HCT116 (cell line): Measurements from ENCODE around the gene RCAN3. TPM values are rescaled to one million over a fixed set of nuclear protein-coding genes. Genes with fewer than 3 reads are reported as not detected.

Experiments
- ATAC-seq: fragments of 200-7000 bp; cut with Tn5 transposase; 2 replicates; pipeline ENCODE4 v1.9.1; 2020; ENCODE audit warnings: mild to moderate bottlenecking, moderate library complexity
- BruUV-seq: library from RNA; stranded (reverse); fragments of 400-500 nt; replicated peaks from 2 replicates; lab custom pipeline; 2021; lab: Mats Ljungman, UMichigan
- CTCF ChIA-PET: fragments of 300-600 bp; sonication (Branson Sonifier 250); formaldehyde crosslinking; loops from one replicate; lab custom pipeline; 2021; ENCODE audit warnings: antibody characterized with exemption; lab: Charles Lee
- POLR2A ChIA-PET: fragments of 300-600, 350-600 bp; sonication (Branson Sonifier 250); formaldehyde crosslinking; loops from one replicate; lab custom pipeline; 2021; ENCODE audit warnings: antibody characterized with exemption; lab: Charles Lee
- RAD21 ChIA-PET, 2 experiments: fragments of 300-600 bp; sonication (Branson Sonifier 250); formaldehyde crosslinking; loops; one replicate each; lab custom pipeline; 2023; ENCODE audit warnings: low total read pairs in 2 of 2; ENCODE audit not compliant: uncharacterized antibody in 2 of 2, unreplicated experiment in 2 of 2, low non-redundant PET in 1 of 2; lab: Charles Lee
- DNase-seq: peaks from one replicate; pipeline ENCODE4 v3.0.0-alpha.2; 2010; ENCODE audit warnings: low read depth, low spot score
- H2AFZ ChIP-seq: fragments of 200-600 bp; shearing (Covaris generic), sonication (generic); 2 replicates; pipeline ENCODE4 v1.6.1; 2017; ENCODE audit warnings: low read depth, mixed run types, mixed read lengths, antibody characterized with exemption, low read length; ENCODE audit not compliant: poor library complexity, severe bottlenecking
- H3K27ac ChIP-seq: 2 replicates; pipeline ENCODE4 v1.5.1; 2012; ENCODE audit warnings: low read depth, low read length
- H3K27me3 ChIP-seq: fragments of 200-600 bp; sonication (generic); 2 replicates; pipeline ENCODE4 v1.6.1; 2016; ENCODE audit warnings: mixed run types, low read length, mixed read lengths; ENCODE audit not compliant: insufficient read depth
- H3K36me3 ChIP-seq, 2 experiments: fragments of 200-500 bp in 1 of 2; fragments of 200-600 bp in 1 of 2; sonication (Bioruptor generic) in 1 of 2; sonication (generic) in 1 of 2; 2 replicates each; pipeline versions ENCODE4 v1.5.1 to v1.6.1; 2014 to 2016; ENCODE audit warnings: low read length in 2 of 2, inconsistent platforms in 1 of 2, mixed read lengths in 1 of 2, mixed run types in 1 of 2; ENCODE audit not compliant: insufficient read depth in 2 of 2, control insufficient read depth in 1 of 2
- H3K4me1 ChIP-seq, 2 experiments: fragments of 200-600 bp in 1 of 2; sonication (generic) in 1 of 2; 2 replicates each; pipeline versions ENCODE4 v1.5.1 to v1.6.1; 2012 to 2017; ENCODE audit warnings: low read length in 2 of 2, inconsistent platforms in 1 of 2, mild to moderate bottlenecking in 1 of 2, mixed read lengths in 1 of 2, mixed run types in 1 of 2, moderate library complexity in 1 of 2; ENCODE audit not compliant: insufficient read depth in 2 of 2, control insufficient read depth in 1 of 2
- H3K4me2 ChIP-seq: fragments of 200-600 bp; sonication (generic); 2 replicates; pipeline ENCODE4 v1.6.1; 2017; ENCODE audit warnings: mixed run types, low read length, mixed read lengths
- H3K4me3 ChIP-seq, 2 experiments: fragments of 200-600 bp in 1 of 2; sonication (generic) in 1 of 2; replicated peaks in 1 of 2; 2 replicates each; pipeline ENCODE4 v1.5.1; 2011 to 2016; ENCODE audit warnings: low read length in 2 of 2, control low read depth in 1 of 2, low read depth in 1 of 2, mild to moderate bottlenecking in 1 of 2, mixed read lengths in 1 of 2, mixed run types in 1 of 2
- H3K79me2 ChIP-seq: fragments of 200-600 bp; sonication (generic); 2 replicates; pipeline ENCODE4 v1.6.1; 2017; ENCODE audit warnings: mild to moderate bottlenecking, mixed run types, low read length, moderate library complexity, mixed read lengths; ENCODE audit not compliant: insufficient read depth
- H3K9ac ChIP-seq: fragments of 200-600 bp; sonication (generic); 2 replicates; pipeline ENCODE4 v1.6.1; 2016; ENCODE audit warnings: low read length, mixed read lengths
- H3K9me2 ChIP-seq: fragments of 200-600 bp; sonication (generic), shearing (Covaris generic); 2 replicates; pipeline ENCODE4 v1.6.1; 2017; ENCODE audit warnings: mixed run types, mild to moderate bottlenecking, moderate library complexity; ENCODE audit not compliant: insufficient read depth
- H3K9me3 ChIP-seq, 2 experiments: fragments of 200-500 bp in 1 of 2; fragments of 200-600 bp in 1 of 2; sonication (Bioruptor generic) in 1 of 2; sonication (generic) in 1 of 2; 2 replicates each; pipeline ENCODE4 v1.6.1; 2014 to 2017; ENCODE audit warnings: low read length in 2 of 2, mixed read lengths in 2 of 2, inconsistent platforms in 1 of 2, low read depth in 1 of 2, mild to moderate bottlenecking in 1 of 2, mixed run types in 1 of 2, moderate library complexity in 1 of 2; ENCODE audit not compliant: control insufficient read depth in 1 of 2, insufficient read depth in 1 of 2
- H4K20me1 ChIP-seq: fragments of 200-600 bp; sonication (generic), shearing (Covaris generic); 2 replicates; pipeline ENCODE4 v1.6.1; 2017; ENCODE audit warnings: mixed run types, mild to moderate bottlenecking, moderate library complexity; ENCODE audit not compliant: insufficient read depth
- CBX3 ChIP-seq: IDR thresholded peaks from 2 replicates; pipeline ENCODE4 v1.6.1; 2012; ENCODE audit warnings: low read depth
- CEBPB ChIP-seq: IDR thresholded peaks from 2 replicates; pipeline ENCODE4 v1.6.1; 2012; ENCODE audit warnings: low read depth
- ELF1 ChIP-seq: IDR thresholded peaks from 2 replicates; pipeline ENCODE4 v1.6.1; 2012; ENCODE audit warnings: low read depth, borderline replicate concordance
- FOSL1 ChIP-seq: IDR thresholded peaks from 2 replicates; pipeline ENCODE4 v1.6.1; 2012; ENCODE audit warnings: low read depth
- POLR2A ChIP-seq: IDR thresholded peaks from 2 replicates; pipeline ENCODE4 v1.7.0; 2011; ENCODE audit warnings: borderline replicate concordance; ENCODE audit not compliant: insufficient read depth, insufficient read length; ENCODE audit errors: extremely low read depth
- RAD21 ChIP-seq: IDR thresholded peaks from 2 replicates; pipeline ENCODE4 v1.6.1; 2012; ENCODE audit warnings: low read depth, mild to moderate bottlenecking
- SIN3A ChIP-seq: IDR thresholded peaks from 2 replicates; pipeline ENCODE4 v1.6.1; 2012; ENCODE audit warnings: low read depth
- SP1 ChIP-seq: IDR thresholded peaks from 2 replicates; pipeline ENCODE4 v1.6.1; 2012; ENCODE audit warnings: low read depth
- SRF ChIP-seq: IDR thresholded peaks from 2 replicates; pipeline ENCODE4 v1.6.1; 2012; ENCODE audit warnings: low read depth
- ZFX ChIP-seq: fragments of 450-650 bp; IDR thresholded peaks from 2 replicates; pipeline ENCODE4 v1.6.1; 2017
- intact Hi-C: fragments of 100-400 bp; cut with micrococcal nuclease; formaldehyde crosslinking; loops from 2 replicates; pipeline ENCODE4 v1.10.0; 2022
- total RNA-seq: library from RNA; stranded (reverse); gene quantifications from one replicate; pipeline ENCODE4 v1.2.1, GENCODE V29; 2021; ENCODE audit not compliant: unreplicated experiment
- TF ChIP-seq, protein P1 (sequence below): IDR thresholded peaks from 2 replicates; pipeline ENCODE4 v1.6.1; 2011; ENCODE audit warnings: mild to moderate bottlenecking, low read length, moderate library complexity; ENCODE audit not compliant: insufficient replicate concordance; ENCODE audit errors: extremely low read depth
- TF ChIP-seq, protein P2 (sequence below): IDR thresholded peaks from 2 replicates; pipeline ENCODE4 v1.6.1; 2012; ENCODE audit warnings: low read depth
- TF ChIP-seq, protein P3 (sequence below): IDR thresholded peaks from 2 replicates; pipeline ENCODE4 v1.6.1; 2012
- TF ChIP-seq, protein P4 (sequence below), 3 experiments: fragments of 200-600 bp in 1 of 3; sonication (generic) in 1 of 3; IDR thresholded peaks in 2 of 3; conservative IDR thresholded peaks in 1 of 3; 2 replicates each; pipeline ENCODE4 v1.5.1; 2012 to 2017; ENCODE audit warnings: low read depth in 2 of 3, low read length in 2 of 3, antibody characterized with exemption in 1 of 3, borderline replicate concordance in 1 of 3, control low read depth in 1 of 3, mild to moderate bottlenecking in 1 of 3, mixed read lengths in 1 of 3, mixed run types in 1 of 3, moderate library complexity in 1 of 3; ENCODE audit not compliant: insufficient read depth in 1 of 3

The RCAN3 gene
- total RNA-seq, 1 experiment from 2014 or later = 13.3 TPM

DNA sequence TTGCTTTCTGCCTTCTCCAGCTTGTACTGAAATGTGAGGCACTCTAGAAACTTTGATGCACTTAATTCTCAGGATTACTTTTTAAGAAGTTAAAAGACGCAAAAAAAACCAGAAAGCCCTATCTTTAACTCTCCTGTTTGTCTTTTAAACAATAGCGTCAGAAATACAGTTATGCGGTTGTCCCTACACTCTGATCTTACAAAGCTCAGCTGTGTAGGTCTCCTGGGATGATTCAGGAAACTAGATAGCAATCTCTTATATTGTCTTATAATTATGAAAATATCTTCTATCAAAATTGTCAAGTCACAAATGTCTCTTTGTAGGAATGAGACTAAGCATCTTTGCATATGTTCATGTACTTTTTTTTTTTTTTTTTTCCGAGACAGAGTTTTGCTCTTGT lies 26.9 kb upstream of the RCAN3 start:
- Histone ChIP-seq H3K9me2 (no peaks in the 10 kb centered on the region), H2AFZ (no peak overlapping the region)
- TF ChIP-seq, protein P1, sequence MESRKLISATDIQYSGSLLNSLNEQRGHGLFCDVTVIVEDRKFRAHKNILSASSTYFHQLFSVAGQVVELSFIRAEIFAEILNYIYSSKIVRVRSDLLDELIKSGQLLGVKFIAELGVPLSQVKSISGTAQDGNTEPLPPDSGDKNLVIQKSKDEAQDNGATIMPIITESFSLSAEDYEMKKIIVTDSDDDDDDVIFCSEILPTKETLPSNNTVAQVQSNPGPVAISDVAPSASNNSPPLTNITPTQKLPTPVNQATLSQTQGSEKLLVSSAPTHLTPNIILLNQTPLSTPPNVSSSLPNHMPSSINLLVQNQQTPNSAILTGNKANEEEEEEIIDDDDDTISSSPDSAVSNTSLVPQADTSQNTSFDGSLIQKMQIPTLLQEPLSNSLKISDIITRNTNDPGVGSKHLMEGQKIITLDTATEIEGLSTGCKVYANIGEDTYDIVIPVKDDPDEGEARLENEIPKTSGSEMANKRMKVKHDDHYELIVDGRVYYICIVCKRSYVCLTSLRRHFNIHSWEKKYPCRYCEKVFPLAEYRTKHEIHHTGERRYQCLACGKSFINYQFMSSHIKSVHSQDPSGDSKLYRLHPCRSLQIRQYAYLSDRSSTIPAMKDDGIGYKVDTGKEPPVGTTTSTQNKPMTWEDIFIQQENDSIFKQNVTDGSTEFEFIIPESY = no peak
- TF ChIP-seq, protein P2, sequence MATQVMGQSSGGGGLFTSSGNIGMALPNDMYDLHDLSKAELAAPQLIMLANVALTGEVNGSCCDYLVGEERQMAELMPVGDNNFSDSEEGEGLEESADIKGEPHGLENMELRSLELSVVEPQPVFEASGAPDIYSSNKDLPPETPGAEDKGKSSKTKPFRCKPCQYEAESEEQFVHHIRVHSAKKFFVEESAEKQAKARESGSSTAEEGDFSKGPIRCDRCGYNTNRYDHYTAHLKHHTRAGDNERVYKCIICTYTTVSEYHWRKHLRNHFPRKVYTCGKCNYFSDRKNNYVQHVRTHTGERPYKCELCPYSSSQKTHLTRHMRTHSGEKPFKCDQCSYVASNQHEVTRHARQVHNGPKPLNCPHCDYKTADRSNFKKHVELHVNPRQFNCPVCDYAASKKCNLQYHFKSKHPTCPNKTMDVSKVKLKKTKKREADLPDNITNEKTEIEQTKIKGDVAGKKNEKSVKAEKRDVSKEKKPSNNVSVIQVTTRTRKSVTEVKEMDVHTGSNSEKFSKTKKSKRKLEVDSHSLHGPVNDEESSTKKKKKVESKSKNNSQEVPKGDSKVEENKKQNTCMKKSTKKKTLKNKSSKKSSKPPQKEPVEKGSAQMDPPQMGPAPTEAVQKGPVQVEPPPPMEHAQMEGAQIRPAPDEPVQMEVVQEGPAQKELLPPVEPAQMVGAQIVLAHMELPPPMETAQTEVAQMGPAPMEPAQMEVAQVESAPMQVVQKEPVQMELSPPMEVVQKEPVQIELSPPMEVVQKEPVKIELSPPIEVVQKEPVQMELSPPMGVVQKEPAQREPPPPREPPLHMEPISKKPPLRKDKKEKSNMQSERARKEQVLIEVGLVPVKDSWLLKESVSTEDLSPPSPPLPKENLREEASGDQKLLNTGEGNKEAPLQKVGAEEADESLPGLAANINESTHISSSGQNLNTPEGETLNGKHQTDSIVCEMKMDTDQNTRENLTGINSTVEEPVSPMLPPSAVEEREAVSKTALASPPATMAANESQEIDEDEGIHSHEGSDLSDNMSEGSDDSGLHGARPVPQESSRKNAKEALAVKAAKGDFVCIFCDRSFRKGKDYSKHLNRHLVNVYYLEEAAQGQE = no peak
- TF ChIP-seq SP1 = no peak
- no peak for TF ChIP-seq ZFX
- TF ChIP-seq CBX3 = no peak
- TF ChIP-seq, protein P3, sequence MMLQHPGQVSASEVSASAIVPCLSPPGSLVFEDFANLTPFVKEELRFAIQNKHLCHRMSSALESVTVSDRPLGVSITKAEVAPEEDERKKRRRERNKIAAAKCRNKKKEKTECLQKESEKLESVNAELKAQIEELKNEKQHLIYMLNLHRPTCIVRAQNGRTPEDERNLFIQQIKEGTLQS = no peak
- TF ChIP-seq CEBPB = no peak
- TF ChIP-seq FOSL1 = no peak
- TF ChIP-seq, protein P4, sequence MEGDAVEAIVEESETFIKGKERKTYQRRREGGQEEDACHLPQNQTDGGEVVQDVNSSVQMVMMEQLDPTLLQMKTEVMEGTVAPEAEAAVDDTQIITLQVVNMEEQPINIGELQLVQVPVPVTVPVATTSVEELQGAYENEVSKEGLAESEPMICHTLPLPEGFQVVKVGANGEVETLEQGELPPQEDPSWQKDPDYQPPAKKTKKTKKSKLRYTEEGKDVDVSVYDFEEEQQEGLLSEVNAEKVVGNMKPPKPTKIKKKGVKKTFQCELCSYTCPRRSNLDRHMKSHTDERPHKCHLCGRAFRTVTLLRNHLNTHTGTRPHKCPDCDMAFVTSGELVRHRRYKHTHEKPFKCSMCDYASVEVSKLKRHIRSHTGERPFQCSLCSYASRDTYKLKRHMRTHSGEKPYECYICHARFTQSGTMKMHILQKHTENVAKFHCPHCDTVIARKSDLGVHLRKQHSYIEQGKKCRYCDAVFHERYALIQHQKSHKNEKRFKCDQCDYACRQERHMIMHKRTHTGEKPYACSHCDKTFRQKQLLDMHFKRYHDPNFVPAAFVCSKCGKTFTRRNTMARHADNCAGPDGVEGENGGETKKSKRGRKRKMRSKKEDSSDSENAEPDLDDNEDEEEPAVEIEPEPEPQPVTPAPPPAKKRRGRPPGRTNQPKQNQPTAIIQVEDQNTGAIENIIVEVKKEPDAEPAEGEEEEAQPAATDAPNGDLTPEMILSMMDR (IDR thresholded peaks at IDR 0.05 in 2 of 3, conservative IDR thresholded peaks at IDR 0.05 in 1 of 3; ENCODE audit: borderline replicate concordance in 1 of 3, insufficient read depth in 1 of 3, low read depth in 2 of 3, low read length in 2 of 3) = no peak
- TF ChIP-seq ELF1 = no peak
- TF ChIP-seq SRF = no peak
- no peak for TF ChIP-seq SIN3A
- TF ChIP-seq POLR2A = no peak
- no peak for TF ChIP-seq RAD21
- TF ChIP-seq, all 23 proteins: peak for 0
- Histone ChIP-seq H4K20me1 (no peaks in the 10 kb centered on the region), H3K36me3 (no peaks in the 10 kb centered on the region), H3K4me1 (no peaks in the 10 kb centered on the region), H3K79me2 (no peaks in the 10 kb centered on the region), H3K4me2 (no peak overlapping the region), H3K27me3 (no peaks in the 10 kb centered on the region), H3K9ac (no peak overlapping the region), H3K27ac (no peak overlapping the region), H3K9me3 (no peaks in the 10 kb centered on the region), H3K4me3 (no peak overlapping the region)
- ATAC-seq (no peak), DNase-seq (no peak)
- ChIA-PET RAD21 (no interaction called here), CTCF (no interaction called here), POLR2A (no interaction called here)
- intact Hi-C loops = no loop called here
- no TSS peak for BruUV-seq
